NCI-H187 treated with DMSO at 0.1 percent for 48 hours (cell line): Measurements from ENCODE around the gene GRAMD2B.

Experiments
- DNase-seq: peaks from one replicate; lab custom pipeline; 2025; lab: John Stamatoyannopoulos, UW

The GRAMD2B gene

DNA sequence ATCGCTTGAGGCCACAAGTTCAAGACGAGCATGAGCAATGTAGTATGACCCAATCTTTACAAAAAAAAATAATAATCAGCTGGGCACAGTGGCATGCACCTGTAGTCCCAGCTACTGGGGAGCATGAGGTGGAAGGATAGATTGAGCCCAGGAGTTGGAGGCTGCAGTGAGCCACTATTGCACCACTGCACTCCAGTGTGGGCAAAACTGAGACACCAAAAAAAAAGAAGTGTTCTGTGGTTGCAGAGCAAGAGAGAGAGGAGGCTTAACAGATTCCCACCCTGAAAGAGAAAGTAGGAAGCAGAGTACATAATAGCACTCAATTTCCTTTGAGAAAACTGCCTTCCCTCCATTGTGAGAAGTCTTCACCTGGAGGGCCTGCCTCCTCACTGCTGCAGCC is 119.2 kb downstream of the GRAMD2B start:
- no peak for DNase-seq

DNA sequence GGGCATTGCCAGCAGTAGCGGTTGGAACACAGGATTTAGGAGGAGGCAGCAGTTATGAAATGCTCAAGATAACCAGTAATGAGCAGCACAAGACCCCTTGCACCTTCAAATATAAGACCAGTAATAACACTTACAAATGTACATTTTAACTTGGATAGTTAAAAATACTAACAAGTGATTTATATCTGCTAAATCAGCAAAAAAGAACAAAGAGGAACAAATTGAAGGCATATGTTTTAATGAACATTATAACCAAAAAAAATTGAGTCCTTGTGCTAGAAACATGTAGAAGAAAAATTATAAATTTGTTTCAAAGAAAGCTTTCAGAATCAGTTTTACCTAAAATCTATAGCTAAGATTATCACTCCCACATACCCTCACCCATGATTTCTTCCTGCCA is 119.8 kb downstream of the GRAMD2B start:
- DNase-seq: no peak

DNA sequence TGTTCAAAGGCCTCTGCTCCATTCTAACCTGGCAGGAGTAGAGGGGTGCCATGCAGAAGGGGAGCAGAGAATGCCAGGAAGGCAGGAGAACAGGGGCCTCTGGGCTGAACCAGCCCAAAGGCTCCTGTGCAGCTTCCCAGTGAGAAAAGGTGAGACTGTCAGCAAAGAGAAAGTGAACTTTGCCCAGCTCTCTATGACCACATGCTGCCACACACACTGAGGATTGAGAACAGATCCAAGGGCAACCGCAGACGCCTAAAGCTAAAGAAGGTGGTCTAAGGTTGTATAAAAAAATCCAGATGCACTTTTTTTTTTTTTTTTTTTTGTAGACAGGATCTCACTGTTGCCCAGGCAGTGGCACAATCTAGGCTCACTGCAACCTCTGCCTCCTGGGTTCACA is 120.5 kb downstream of the GRAMD2B start:
- DNase-seq: no peak
